IMR-90 (cell line): ENCODE results near the gene DACH1. TPM values are rescaled to one million over a fixed set of nuclear protein-coding genes. Genes with fewer than 3 reads are reported as not detected.

Experiments used
- ATAC-seq: fragments of 200-7000 bp; cut with Tn5 transposase; 2 replicates; pipeline ENCODE4 v1.9.1; 2020; ENCODE audit warnings: low read depth, mild to moderate bottlenecking, moderate library complexity
- BruUV-seq: library from RNA; stranded (reverse); fragments of 400-500 nt; replicated peaks from 2 replicates; lab custom pipeline; 2021; lab: Mats Ljungman, UMichigan
- CTCF ChIA-PET: fragments of 300-600 bp; formaldehyde crosslinking; extraction: SDS; loops from one replicate; lab custom pipeline; 2021; ENCODE audit warnings: antibody characterized with exemption; lab: Yijun Ruan, JAX
- POLR2A ChIA-PET: fragments of 300-600 bp; sonication (Branson Sonifier 250); formaldehyde crosslinking; loops from one replicate; lab custom pipeline; 2022; ENCODE audit warnings: antibody characterized with exemption; ENCODE audit not compliant: unreplicated experiment; lab: Charles Lee
- DNase-seq: peaks from one replicate; pipeline ENCODE4 v3.0.0; 2013
- H2AFZ ChIP-seq: replicated peaks from 2 replicates; pipeline ENCODE3; 2013; ENCODE audit warnings: low read length, mild to moderate bottlenecking; ENCODE audit not compliant: poor library complexity
- H2AK5ac ChIP-seq: 2 replicates; pipeline ENCODE4 v1.6.1; 2013; ENCODE audit warnings: low read depth, low read length, inconsistent platforms
- H2AK9ac ChIP-seq: replicated peaks from 2 replicates; pipeline ENCODE3; 2013; ENCODE audit warnings: mild to moderate bottlenecking, low read depth, low read length, moderate library complexity; ENCODE audit not compliant: poor library complexity
- H2BK120ac ChIP-seq: 2 replicates; pipeline ENCODE4 v1.6.1; 2013; ENCODE audit warnings: low read depth, low read length, inconsistent platforms
- H2BK15ac ChIP-seq: 3 replicates; pipeline ENCODE4 v1.6.1; 2013; ENCODE audit warnings: low read depth, low read length, inconsistent platforms
- H2BK20ac ChIP-seq: 2 replicates; pipeline ENCODE4 v1.6.1; 2013; ENCODE audit warnings: low read depth, mild to moderate bottlenecking, inconsistent platforms, low read length, moderate library complexity
- H2BK5ac ChIP-seq: 2 replicates; pipeline ENCODE4 v1.6.1; 2013; ENCODE audit warnings: mild to moderate bottlenecking, low read depth, low read length, inconsistent platforms; ENCODE audit not compliant: poor library complexity, severe bottlenecking
- H3K14ac ChIP-seq: replicated peaks from 2 replicates; pipeline ENCODE4 v1.6.1; 2013; ENCODE audit warnings: low read depth, low read length, inconsistent platforms
- H3K18ac ChIP-seq: 2 replicates; pipeline ENCODE4 v1.6.1; 2013; ENCODE audit warnings: low read depth, low read length, control low read depth
- H3K23ac ChIP-seq: 2 replicates; pipeline ENCODE4 v1.6.1; 2013; ENCODE audit warnings: low read depth, low read length, inconsistent platforms
- H3K27ac ChIP-seq: 2 replicates; pipeline ENCODE4 v1.5.1; 2013; ENCODE audit warnings: mild to moderate bottlenecking, control low read depth, low read length; ENCODE audit not compliant: insufficient read depth
- H3K27me3 ChIP-seq: 2 replicates; pipeline ENCODE4 v1.6.1; 2013; ENCODE audit warnings: low read length; ENCODE audit not compliant: control insufficient read depth, insufficient read depth
- H3K36me3 ChIP-seq: 2 replicates; pipeline ENCODE4 v1.6.1; 2013; ENCODE audit warnings: low read length, mixed read lengths; ENCODE audit not compliant: control insufficient read depth, insufficient read depth
- H3K4ac ChIP-seq: 2 replicates; pipeline ENCODE4 v1.6.1; 2013; ENCODE audit warnings: low read depth, low read length, inconsistent platforms
- H3K4me1 ChIP-seq: 2 replicates; pipeline ENCODE4 v1.6.1; 2013; ENCODE audit warnings: low read length, mixed read lengths; ENCODE audit not compliant: control insufficient read depth, insufficient read depth
- H3K4me2 ChIP-seq: 2 replicates; pipeline ENCODE4 v1.6.1; 2013; ENCODE audit warnings: low read depth, mild to moderate bottlenecking, control low read depth, low read length, moderate library complexity
- H3K4me3 ChIP-seq: 2 replicates; pipeline ENCODE4 v1.5.1; 2013; ENCODE audit warnings: low read depth, mild to moderate bottlenecking, control low read depth, low read length, moderate library complexity; ENCODE audit not compliant: insufficient read depth
- H3K56ac ChIP-seq: 2 replicates; pipeline ENCODE4 v1.6.1; 2013; ENCODE audit warnings: low read length, inconsistent platforms; ENCODE audit not compliant: insufficient read depth; ENCODE audit errors: extremely low read depth
- H3K79me1 ChIP-seq, 2 experiments: 2 replicates each; pipeline ENCODE4 v1.6.1; 2013; ENCODE audit warnings: low read length in 2 of 2, inconsistent platforms in 1 of 2, low read depth in 1 of 2
- H3K9ac ChIP-seq: 2 replicates; pipeline ENCODE4 v1.6.1; 2013; ENCODE audit warnings: low read depth, low read length, control low read depth
- H3K9me1 ChIP-seq: 2 replicates; pipeline ENCODE4 v1.6.1; 2013; ENCODE audit warnings: low read length, inconsistent platforms; ENCODE audit not compliant: insufficient read depth
- H3K9me3 ChIP-seq: 2 replicates; pipeline ENCODE4 v1.6.1; 2013; ENCODE audit warnings: low read length; ENCODE audit not compliant: control insufficient read depth, insufficient read depth
- H4K20me1 ChIP-seq: 2 replicates; pipeline ENCODE4 v1.6.1; 2013; ENCODE audit warnings: low read length, inconsistent platforms; ENCODE audit not compliant: insufficient read depth
- H4K5ac ChIP-seq: 2 replicates; pipeline ENCODE4 v1.6.1; 2013; ENCODE audit warnings: mild to moderate bottlenecking, low read depth, low read length, control low read depth
- H4K8ac ChIP-seq, 2 experiments: 2 replicates each; pipeline ENCODE4 v1.6.1; 2013; ENCODE audit warnings: low read depth in 2 of 2, low read length in 2 of 2, control low read depth in 1 of 2, inconsistent platforms in 1 of 2
- H4K91ac ChIP-seq: 2 replicates; pipeline ENCODE4 v1.6.1; 2013; ENCODE audit warnings: low read depth, low read length, inconsistent platforms; ENCODE audit not compliant: insufficient read depth
- BHLHE40 ChIP-seq: fragments of 150-350 bp; IDR thresholded peaks from 2 replicates; pipeline ENCODE4 v1.6.1; 2016; ENCODE audit warnings: mild to moderate bottlenecking, low read depth, low read length
- CHD1 ChIP-seq: IDR thresholded peaks from 2 replicates; pipeline ENCODE4 v1.6.1; 2012; ENCODE audit warnings: low read depth, low read length, improper control_type of control experiment
- MAFK ChIP-seq: IDR thresholded peaks from 2 replicates; pipeline ENCODE4 v1.6.1; 2012; ENCODE audit warnings: low read depth, low read length, improper control_type of control experiment
- MXI1 ChIP-seq: IDR thresholded peaks from 2 replicates; pipeline ENCODE4 v1.6.1; 2012; ENCODE audit warnings: low read depth, mild to moderate bottlenecking, low read length, moderate library complexity, borderline replicate concordance
- WGBS, 2 experiments: methylation state at CpG; one replicate each; pipeline versions ENCODE4 v1.1.5 to v1.1.7; 2013; ENCODE audit warnings: missing lambda C conversion rate in 2 of 2; ENCODE audit not compliant: insufficient read length in 1 of 2; ENCODE audit errors: extremely low coverage in 2 of 2; 5-methylcytosine and 5-hydroxymethylcytosine counted together
- dilution Hi-C: fragments of 300-500 bp; cut with HindIII; formaldehyde crosslinking; loops from one replicate; pipeline ENCODE4 v1.14.3; 2018; ENCODE audit warnings: low sequenced_read_pairs; ENCODE audit not compliant: unreplicated experiment
- in situ Hi-C: fragments of 300-500 bp; cut with MboI; formaldehyde crosslinking; loops from 3 replicates; pipeline ENCODE4 v1.14.3; 2019; ENCODE audit warnings: low sequenced_read_pairs, inconsistent platforms, mixed read lengths
- intact Hi-C: fragments of 100-400 bp; cut with micrococcal nuclease; formaldehyde crosslinking; loops from 2 replicates; pipeline ENCODE4 v1.10.0; 2022
- polyA plus RNA-seq, 3 experiments: library from polyadenylated mRNA; depleted of rRNA; stranded (reverse); fragments of >200 nt; gene quantifications; 2 replicates each; pipeline ENCODE4 v1.2.3, GENCODE V29; 2012; ENCODE audit warnings: low replicate concordance in 1 of 3
- total RNA-seq: library from RNA; depleted of rRNA; stranded (reverse); fragments of >200 nt; gene quantifications from 2 replicates; pipeline ENCODE4 v1.2.3, GENCODE V29; 2012

Gene DACH1
- total and polyA plus RNA-seq, 2 of the 4 experiments (the other 2 are of a cell fraction): not detected

DNA sequence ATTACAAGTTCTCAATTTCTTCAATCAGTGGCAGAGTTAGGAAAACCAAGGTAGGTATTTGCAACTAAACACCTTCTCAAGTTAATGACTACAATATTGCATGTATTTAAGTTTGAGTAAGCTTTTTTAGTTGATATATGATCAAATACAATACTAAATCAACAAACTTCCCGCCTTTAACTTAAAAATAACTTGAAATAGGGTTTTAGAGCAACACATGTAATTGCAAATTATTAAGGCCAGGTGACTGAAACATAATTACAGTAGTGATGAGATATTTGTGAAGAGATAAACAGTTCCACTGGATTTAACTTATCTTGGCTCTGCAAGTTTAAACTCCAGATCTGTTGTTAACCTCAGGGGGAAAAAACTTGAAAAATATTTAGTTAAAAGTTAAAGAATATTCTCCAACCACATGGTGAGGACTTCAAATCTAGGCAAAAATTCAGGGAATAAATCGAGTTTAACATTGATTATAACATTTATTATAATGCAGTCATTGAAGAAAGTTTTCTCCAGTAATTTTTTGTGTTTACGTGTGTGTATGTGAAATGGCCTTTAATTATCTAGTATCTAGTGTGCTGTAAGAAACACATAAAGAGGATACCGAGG, 3.6 kb downstream of the DACH1 start:
- WGBS, 2 experiments: no CpG with 5 or more reads among the region's 4 CpGs
- Histone ChIP-seq H3K56ac (no peak overlapping the region), H4K91ac (no peak overlapping the region), H3K4me3 (no peak overlapping the region), H3K36me3 (no peaks in the 10 kb centered on the region), H2BK15ac (no peak overlapping the region), H3K4ac (no peak overlapping the region), H2BK20ac (no peak overlapping the region), H3K27ac (no peak overlapping the region), H3K18ac (no peak overlapping the region), H2BK5ac (no peak overlapping the region), H4K8ac (no peak overlapping the region), H3K23ac (no peak overlapping the region), H4K20me1 (no peaks in the 10 kb centered on the region), H4K5ac (no peak overlapping the region), H2BK120ac (no peak overlapping the region), H3K4me1 (no peaks in the 10 kb centered on the region), H3K4me2 (no peak overlapping the region), H2AK5ac (no peak overlapping the region), H3K27me3 (peaks cover 26% of the 10 kb centered on the region), H3K9me1 (no peaks in the 10 kb centered on the region), H3K9me3 (no peaks in the 10 kb centered on the region), H3K79me1 (no peaks in the 10 kb centered on the region), H3K14ac (no peak overlapping the region), H2AK9ac (no peak overlapping the region), H2AFZ (no peak overlapping the region), H3K9ac (no peak overlapping the region)
- no TSS peak for BruUV-seq
- TF ChIP-seq MAFK (no peak), BHLHE40 (no peak), MXI1 (no peak), CHD1 (no peak)
- in situ Hi-C loops: no loop called here
- CTCF ChIA-PET: no interaction called here
- ATAC-seq (no peak), DNase-seq (no peak)
- intact Hi-C loops: loop anchor here (10.0 kb wide), 1 partner anchor 389 kb away; no protein-coding TSS in a partner anchor
- dilution Hi-C loops: no loop called here
- POLR2A ChIA-PET: no interaction called here
